Measurements from ENCODE around the gene APEX2. TPM values are rescaled to one million over a fixed set of nuclear protein-coding genes. Genes with fewer than 3 reads are reported as not detected.

The APEX2 gene
- total RNA-seq, 5 donors from 2014 or later (not counting 1 experiment from before 2014, with no cell fraction given): 7.5 to 17.2 (median 15.3) TPM

DNA sequence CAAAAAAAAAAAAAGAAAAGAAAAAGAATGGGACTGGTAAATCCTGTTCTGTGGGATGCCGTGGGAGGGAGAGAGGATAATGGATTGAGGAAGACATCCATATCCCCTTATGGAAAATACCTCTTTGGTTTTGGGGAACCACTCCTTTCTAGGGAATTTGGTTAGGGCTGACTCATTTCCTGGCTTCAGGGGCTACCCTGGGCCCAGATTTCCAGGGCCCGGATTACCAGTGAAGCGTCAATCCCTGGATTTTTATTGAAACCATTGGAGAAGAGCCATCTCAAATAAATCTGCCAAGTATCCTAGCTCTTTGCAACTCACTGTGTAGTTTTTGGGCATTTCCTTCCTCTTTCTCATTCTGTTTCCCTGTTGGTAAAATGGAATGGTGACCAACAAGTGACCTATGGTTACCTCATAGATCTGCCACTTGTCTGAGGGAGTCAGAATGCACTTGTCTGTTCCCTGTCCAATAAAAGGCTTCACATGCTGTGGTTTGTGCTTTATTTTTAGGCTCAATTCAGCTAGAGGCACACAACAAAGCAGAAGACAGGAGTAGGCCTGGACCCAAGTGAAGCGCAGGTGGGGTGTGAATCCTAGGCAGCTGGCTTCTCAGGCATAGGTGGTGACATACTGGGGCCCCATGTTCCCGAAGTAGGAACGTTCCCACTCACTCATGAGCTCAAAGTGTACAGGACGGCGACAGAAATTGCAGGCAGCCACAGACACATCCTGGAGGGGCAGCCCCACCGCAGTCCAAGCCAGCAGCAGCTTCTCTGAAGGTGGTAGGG, 8.6 kb downstream of the APEX2 start:
- ChIA-PET POLR2A (no interaction called here), CTCF (interaction anchor here (0.6 to 1.4 kb wide), 4 partner anchors 8 to 204 kb away, joined by 3 to 4 read pairs (median 4); partner anchors contain the start of gene APEX2 (in 2 of the 2))
- Histone ChIP-seq H3K27ac (ENCODE audit: low read length) (no peak overlapping the region), H3K4me3 (ENCODE audit: control insufficient read depth in 1 of 2, extremely low read depth in 1 of 2, low read length in 1 of 2) (no peak overlapping the region), H3K4me1 (ENCODE audit: control insufficient read depth in 1 of 2, extremely low read depth in 1 of 2, insufficient read depth in 2 of 2, low read length in 2 of 2) (peaks cover 0 to 7% of the 10 kb centered on the region in 2 experiments), H3K9me3 (no peaks in the 10 kb centered on the region), H3K27me3 (replicated peaks in 1 of 2; ENCODE audit: control insufficient read depth in 2 of 2, extremely low read depth in 1 of 2, insufficient read depth in 2 of 2, low read length in 1 of 2) (no peaks in the 10 kb centered on the region), H3K36me3 (ENCODE audit: control insufficient read depth in 2 of 2, extremely low read depth in 1 of 2, insufficient read depth in 1 of 2, low read length in 1 of 2) (peaks cover 0 to 28% of the 10 kb centered on the region in 2 donors)
- H3K4me1 Mint-ChIP-seq: peaks cover 5 to 23% (median 6%) of the 10 kb centered on the region in 3 donors
- peak in 3 of 4 experiments; percentile 35 to 62 (median 38) for ATAC-seq (replicated peaks in 1 of 4)
- H3K27ac Mint-ChIP-seq: no peak overlapping the region
- no CpG with 5 or more reads among the region's 9 CpGs for WGBS (ENCODE audit: insufficient coverage)
- no peaks in the 10 kb centered on the region for H3K9me3 Mint-ChIP-seq
- no peaks in the 10 kb centered on the region for H3K27me3 Mint-ChIP-seq
- DNase-seq: peak in 4 of 35 experiments; percentile 0 to 9 (median 2)
- peaks cover 23% of the 10 kb centered on the region for H3K36me3 Mint-ChIP-seq
- no peak overlapping the region for H3K4me3 Mint-ChIP-seq

DNA sequence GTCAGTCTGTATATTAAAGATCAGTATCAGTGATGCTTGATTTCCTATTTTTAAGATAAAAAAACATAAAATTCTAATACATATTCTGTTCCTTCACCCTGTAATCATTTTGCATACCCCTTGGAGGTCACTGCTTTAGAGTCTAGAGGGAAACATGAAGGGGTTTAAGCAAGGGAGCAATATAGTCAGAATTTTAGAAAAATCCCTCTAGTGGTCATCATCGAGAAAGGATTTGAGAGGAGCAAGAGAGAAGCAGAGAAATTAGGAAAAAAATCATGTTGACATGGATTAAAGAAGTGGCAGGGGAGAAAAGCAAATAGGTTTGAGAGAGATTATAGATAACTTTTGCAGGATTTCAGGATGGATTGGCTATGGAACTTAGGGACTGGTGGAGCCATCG, 11.1 kb downstream of the APEX2 start:
- DNase-seq (peak in 1 of 35 experiments; percentile 1), ATAC-seq (replicated peaks in 1 of 4) (no peak)
- Mint-ChIP-seq H3K36me3 (peaks cover 4% of the 10 kb centered on the region), H3K9me3 (no peaks in the 10 kb centered on the region), H3K27ac (no peak overlapping the region), H3K27me3 (no peaks in the 10 kb centered on the region), H3K4me3 (no peak overlapping the region), H3K4me1 (peaks cover 5 to 17% (median 6%) of the 10 kb centered on the region in 3 donors)
- peaks cover 0 to 4% of the 10 kb centered on the region in 2 experiments for H3K4me1 ChIP-seq (ENCODE audit: control insufficient read depth in 1 of 2, extremely low read depth in 1 of 2, insufficient read depth in 2 of 2, low read length in 2 of 2)
- H3K27me3 ChIP-seq (replicated peaks in 1 of 2; ENCODE audit: control insufficient read depth in 2 of 2, extremely low read depth in 1 of 2, insufficient read depth in 2 of 2, low read length in 1 of 2): no peaks in the 10 kb centered on the region
- POLR2A ChIA-PET: no interaction called here
- 60% methylated on average over 1 of the region's 2 CpGs for WGBS (ENCODE audit: insufficient coverage)
- CTCF ChIA-PET: no interaction called here
- peaks cover 0 to 9% of the 10 kb centered on the region in 2 donors for H3K36me3 ChIP-seq (ENCODE audit: control insufficient read depth in 2 of 2, extremely low read depth in 1 of 2, insufficient read depth in 1 of 2, low read length in 1 of 2)
- H3K27ac ChIP-seq (ENCODE audit: low read length): no peak overlapping the region
- no peaks in the 10 kb centered on the region for H3K9me3 ChIP-seq
- H3K4me3 ChIP-seq (ENCODE audit: control insufficient read depth in 1 of 2, extremely low read depth in 1 of 2, low read length in 1 of 2): no peak overlapping the region

DNA sequence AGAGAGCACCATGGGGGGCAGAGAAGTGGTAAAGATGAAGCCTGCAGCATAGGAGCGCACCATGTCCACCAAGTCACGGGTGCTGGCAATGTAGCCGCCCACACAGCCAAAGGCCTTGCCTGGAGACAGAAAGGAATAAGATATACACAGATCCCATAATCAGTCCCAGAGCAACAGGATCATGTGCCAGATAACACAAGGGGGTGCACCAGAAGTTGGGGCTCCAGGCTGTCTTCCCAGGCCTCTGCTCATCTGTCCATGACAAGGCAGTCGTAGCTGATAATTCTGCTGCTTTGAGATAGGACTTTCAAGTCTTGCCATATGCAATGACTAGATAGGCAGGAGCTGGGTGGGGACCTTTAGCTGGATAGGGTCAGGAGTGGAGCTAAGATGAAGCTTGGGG, 14.7 kb downstream of the APEX2 start:
- no peak for ATAC-seq (replicated peaks in 1 of 4)
- Histone ChIP-seq H3K27ac (ENCODE audit: low read length) (no peak overlapping the region), H3K9me3 (no peaks in the 10 kb centered on the region), H3K4me3 (ENCODE audit: control insufficient read depth in 1 of 2, extremely low read depth in 1 of 2, low read length in 1 of 2) (no peak overlapping the region), H3K4me1 (ENCODE audit: control insufficient read depth in 1 of 2, extremely low read depth in 1 of 2, insufficient read depth in 2 of 2, low read length in 2 of 2) (no peaks in the 10 kb centered on the region), H3K27me3 (replicated peaks in 1 of 2; ENCODE audit: control insufficient read depth in 2 of 2, extremely low read depth in 1 of 2, insufficient read depth in 2 of 2, low read length in 1 of 2) (no peaks in the 10 kb centered on the region), H3K36me3 (ENCODE audit: control insufficient read depth in 2 of 2, extremely low read depth in 1 of 2, insufficient read depth in 1 of 2, low read length in 1 of 2) (no peaks in the 10 kb centered on the region)
- H3K36me3 Mint-ChIP-seq: no peaks in the 10 kb centered on the region
- no peaks in the 10 kb centered on the region for H3K27me3 Mint-ChIP-seq
- no peak for DNase-seq
- no peak overlapping the region for H3K4me3 Mint-ChIP-seq
- ChIA-PET POLR2A (no interaction called here), CTCF (interaction anchor here in 1 of 2 donors (0.7 kb wide), 1 partner anchor 9 kb away, joined by 3 read pairs; no protein-coding TSS in a partner anchor)
- H3K27ac Mint-ChIP-seq: no peak overlapping the region
- peaks cover 0 to 3% (median 0%) of the 10 kb centered on the region in 3 donors for H3K4me1 Mint-ChIP-seq
- WGBS (ENCODE audit: insufficient coverage): no CpG with 5 or more reads among the region's 4 CpGs
- H3K9me3 Mint-ChIP-seq: no peaks in the 10 kb centered on the region

DNA sequence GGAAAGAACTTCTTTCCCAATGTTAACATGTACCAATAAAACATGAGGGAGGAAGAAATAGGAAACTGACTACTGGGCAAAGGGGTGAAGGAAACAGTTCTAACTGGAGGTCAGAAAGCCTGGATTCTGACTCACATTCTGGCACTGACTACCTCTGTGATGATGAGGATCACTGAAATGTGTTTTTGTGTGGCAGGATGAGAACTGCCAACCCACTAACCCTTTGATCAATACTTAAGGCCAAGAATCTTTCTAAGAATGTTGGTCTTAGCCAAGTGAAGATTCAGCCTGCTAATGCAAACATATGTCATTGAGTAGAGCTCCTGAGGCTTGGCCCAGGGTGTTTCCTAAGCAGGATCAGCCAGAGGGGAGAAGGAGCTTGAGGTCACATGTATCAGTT, 26.0 kb downstream of the APEX2 start:
- ChIA-PET CTCF (no interaction called here), POLR2A (no interaction called here)
- Histone ChIP-seq H3K27ac (ENCODE audit: low read length) (no peak overlapping the region), H3K4me1 (ENCODE audit: control insufficient read depth in 1 of 2, extremely low read depth in 1 of 2, insufficient read depth in 2 of 2, low read length in 2 of 2) (no peaks in the 10 kb centered on the region), H3K36me3 (ENCODE audit: control insufficient read depth in 2 of 2, extremely low read depth in 1 of 2, insufficient read depth in 1 of 2, low read length in 1 of 2) (no peaks in the 10 kb centered on the region), H3K9me3 (no peaks in the 10 kb centered on the region), H3K27me3 (replicated peaks in 1 of 2; ENCODE audit: control insufficient read depth in 2 of 2, extremely low read depth in 1 of 2, insufficient read depth in 2 of 2, low read length in 1 of 2) (no peaks in the 10 kb centered on the region), H3K4me3 (ENCODE audit: control insufficient read depth in 1 of 2, extremely low read depth in 1 of 2, low read length in 1 of 2) (no peak overlapping the region)
- peaks cover 0 to 10% (median 3%) of the 10 kb centered on the region in 3 donors for H3K4me1 Mint-ChIP-seq
- no peaks in the 10 kb centered on the region for H3K9me3 Mint-ChIP-seq
- H3K27me3 Mint-ChIP-seq: peaks cover 0 to 25% of the 10 kb centered on the region in 2 donors
- no peak for ATAC-seq (replicated peaks in 1 of 4)
- no peak overlapping the region for H3K4me3 Mint-ChIP-seq
- H3K27ac Mint-ChIP-seq: no peak overlapping the region
- H3K36me3 Mint-ChIP-seq: peaks cover 3% of the 10 kb centered on the region
- DNase-seq: no peak

DNA sequence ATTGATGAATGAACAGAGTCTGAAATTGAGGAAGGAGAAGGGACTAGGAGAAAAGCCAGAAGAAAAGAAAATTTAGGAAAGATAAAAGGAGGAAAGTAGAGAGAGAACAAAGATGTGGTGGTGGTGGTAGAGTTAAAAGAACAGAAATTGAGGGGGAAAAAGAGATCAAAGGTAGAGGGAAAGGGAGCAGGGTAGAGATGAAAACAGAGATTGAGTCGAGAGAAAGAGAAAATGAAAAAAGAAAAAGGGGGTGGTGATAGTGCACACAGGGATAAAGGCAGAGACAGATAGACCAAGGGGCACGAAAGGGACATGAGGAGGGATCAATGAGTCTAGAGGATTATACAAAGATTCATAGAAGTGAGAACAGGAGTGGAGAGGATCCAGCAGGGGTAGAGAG, 26.7 kb downstream of the APEX2 start:
- no peaks in the 10 kb centered on the region for H3K9me3 ChIP-seq
- H3K36me3 ChIP-seq (ENCODE audit: control insufficient read depth in 2 of 2, extremely low read depth in 1 of 2, insufficient read depth in 1 of 2, low read length in 1 of 2): no peaks in the 10 kb centered on the region
- H3K27me3 Mint-ChIP-seq: peaks cover 0 to 22% of the 10 kb centered on the region in 2 donors
- DNase-seq (no peak), ATAC-seq (replicated peaks in 1 of 4) (no peak)
- no peak overlapping the region for H3K27ac ChIP-seq (ENCODE audit: low read length)
- CTCF ChIA-PET: no interaction called here
- no peaks in the 10 kb centered on the region for H3K27me3 ChIP-seq (replicated peaks in 1 of 2; ENCODE audit: control insufficient read depth in 2 of 2, extremely low read depth in 1 of 2, insufficient read depth in 2 of 2, low read length in 1 of 2)
- no peak overlapping the region for H3K4me3 ChIP-seq (ENCODE audit: control insufficient read depth in 1 of 2, extremely low read depth in 1 of 2, low read length in 1 of 2)
- WGBS (ENCODE audit: insufficient coverage): 25% methylated on average over 2 of the region's 2 CpGs
- H3K4me1 Mint-ChIP-seq: peaks cover 0 to 10% (median 3%) of the 10 kb centered on the region in 3 donors
- H3K9me3 Mint-ChIP-seq: no peaks in the 10 kb centered on the region
- no peaks in the 10 kb centered on the region for H3K4me1 ChIP-seq (ENCODE audit: control insufficient read depth in 1 of 2, extremely low read depth in 1 of 2, insufficient read depth in 2 of 2, low read length in 2 of 2)
- no peak overlapping the region for H3K4me3 Mint-ChIP-seq
- H3K36me3 Mint-ChIP-seq: no peaks in the 10 kb centered on the region
- POLR2A ChIA-PET: no interaction called here
- H3K27ac Mint-ChIP-seq: no peak overlapping the region

DNA sequence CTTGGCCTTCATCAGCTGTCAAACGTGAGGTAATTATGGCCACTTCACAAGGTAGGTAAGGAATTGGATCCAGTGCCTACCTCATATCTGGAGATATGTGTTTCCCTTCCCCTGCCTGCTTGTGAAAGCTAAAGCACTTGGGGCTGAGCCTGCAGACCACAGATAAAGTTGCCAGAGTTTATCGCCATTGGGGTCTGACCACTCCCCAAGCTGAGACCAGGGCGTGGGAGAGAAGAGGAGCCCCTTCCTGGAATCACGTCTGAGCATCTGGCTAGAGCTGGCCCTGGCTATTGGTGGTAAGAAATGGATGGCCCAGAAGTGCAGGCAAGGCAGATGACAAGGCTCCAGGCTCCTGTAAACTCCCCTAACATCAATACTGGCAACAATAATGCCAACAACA, 27.9 kb downstream of the APEX2 start:
- H3K4me3 ChIP-seq (ENCODE audit: control insufficient read depth in 1 of 2, extremely low read depth in 1 of 2, low read length in 1 of 2): no peak overlapping the region
- CTCF ChIA-PET: no interaction called here
- Mint-ChIP-seq H3K9me3 (no peaks in the 10 kb centered on the region), H3K27me3 (peaks cover 0 to 22% of the 10 kb centered on the region in 2 donors), H3K4me1 (peaks cover 0 to 10% (median 3%) of the 10 kb centered on the region in 3 donors), H3K36me3 (no peaks in the 10 kb centered on the region), H3K27ac (no peak overlapping the region), H3K4me3 (no peak overlapping the region)
- no peak for ATAC-seq (replicated peaks in 1 of 4)
- H3K9me3 ChIP-seq: no peaks in the 10 kb centered on the region
- POLR2A ChIA-PET: no interaction called here
- no peak overlapping the region for H3K27ac ChIP-seq (ENCODE audit: low read length)
- no peaks in the 10 kb centered on the region for H3K36me3 ChIP-seq (ENCODE audit: control insufficient read depth in 2 of 2, extremely low read depth in 1 of 2, insufficient read depth in 1 of 2, low read length in 1 of 2)
- WGBS (ENCODE audit: insufficient coverage): no CpG with 5 or more reads among the region's 4 CpGs
- no peak for DNase-seq
- H3K27me3 ChIP-seq (replicated peaks in 1 of 2; ENCODE audit: control insufficient read depth in 2 of 2, extremely low read depth in 1 of 2, insufficient read depth in 2 of 2, low read length in 1 of 2): no peaks in the 10 kb centered on the region
- no peaks in the 10 kb centered on the region for H3K4me1 ChIP-seq (ENCODE audit: control insufficient read depth in 1 of 2, extremely low read depth in 1 of 2, insufficient read depth in 2 of 2, low read length in 2 of 2)

All from T-cell (primary cell).